ENCODE results near the gene SAMD13. TPM values are rescaled to one million over a fixed set of nuclear protein-coding genes. Genes with fewer than 3 reads are reported as not detected.

SAMD13 gene
- total RNA-seq, 1 donor from 2014 or later, result 0.93 TPM

- no peak overlapping the region for H3K27ac ChIP-seq (ENCODE audit: low read depth, low read length)
- no peaks in the 10 kb centered on the region for H3K27me3 Mint-ChIP-seq (ENCODE audit: low read depth, unreplicated experiment)
- H3K9me3 ChIP-seq (ENCODE audit: insufficient read depth, low read depth, low read length), result no peaks in the 10 kb centered on the region
- no peaks in the 10 kb centered on the region for H3K4me1 Mint-ChIP-seq (ENCODE audit: low read depth, unreplicated experiment)
- H2AFZ ChIP-seq (ENCODE audit: low read depth, low read length), result no peak overlapping the region
- H3K4me1 ChIP-seq (ENCODE audit: insufficient read depth, low read length), result peaks cover under 1% of the 10 kb centered on the region
- H3K9ac ChIP-seq (ENCODE audit: low read length), result no peak overlapping the region
- no peaks in the 10 kb centered on the region for H3K27me3 ChIP-seq (ENCODE audit: insufficient read depth, low read length)
- H3K4me2 ChIP-seq (ENCODE audit: low read length), result no peak overlapping the region
- FAIRE-seq, result no peak
- no peak overlapping the region for H3K4me3 ChIP-seq (ENCODE audit: insufficient read depth, low read depth, low read length)
- no peak overlapping the region for H3K4me3 Mint-ChIP-seq (ENCODE audit: unreplicated experiment)
- no peaks in the 10 kb centered on the region for H3K79me2 ChIP-seq (ENCODE audit: insufficient read depth, low read length)
- H3K36me3 ChIP-seq (ENCODE audit: insufficient read depth, low read length), result no peaks in the 10 kb centered on the region
- no peak overlapping the region for H3K27ac Mint-ChIP-seq (ENCODE audit: unreplicated experiment)
- H3K36me3 Mint-ChIP-seq (ENCODE audit: low read depth, unreplicated experiment), result no peaks in the 10 kb centered on the region
- TF ChIP-seq CTCF (IDR thresholded peaks at IDR 0.05; ENCODE audit: insufficient read depth, low read depth, low read length), result no peak
- TF ChIP-seq EZH2 (IDR thresholded peaks at IDR 0.05; ENCODE audit: insufficient read depth, low read length), result no peak
- no peaks in the 10 kb centered on the region for H3K9me3 Mint-ChIP-seq (ENCODE audit: unreplicated experiment)
- no peaks in the 10 kb centered on the region for H4K20me1 ChIP-seq (ENCODE audit: insufficient read depth, low read length)
- DNase-seq (ENCODE audit: low read depth), result no peak
Measured at GRCh38 chr1:84387480-84388163, 86.1 kb downstream of the SAMD13 start.

- H3K27me3 ChIP-seq (ENCODE audit: insufficient read depth, low read length), result no peaks in the 10 kb centered on the region
- H3K9ac ChIP-seq (ENCODE audit: low read length), result no peak overlapping the region
- no peaks in the 10 kb centered on the region for H3K4me1 ChIP-seq (ENCODE audit: insufficient read depth, low read length)
- no peaks in the 10 kb centered on the region for H3K36me3 ChIP-seq (ENCODE audit: insufficient read depth, low read length)
- no peak for TF ChIP-seq EZH2 (IDR thresholded peaks at IDR 0.05; ENCODE audit: insufficient read depth, low read length)
- TF ChIP-seq CTCF (IDR thresholded peaks at IDR 0.05; ENCODE audit: insufficient read depth, low read depth, low read length), result no peak
- Mint-ChIP-seq H3K27ac (ENCODE audit: unreplicated experiment) (no peak overlapping the region), H3K4me1 (ENCODE audit: low read depth, unreplicated experiment) (no peaks in the 10 kb centered on the region), H3K9me3 (ENCODE audit: unreplicated experiment) (no peaks in the 10 kb centered on the region), H3K4me3 (ENCODE audit: unreplicated experiment) (no peak overlapping the region), H3K27me3 (ENCODE audit: low read depth, unreplicated experiment) (no peaks in the 10 kb centered on the region), H3K36me3 (ENCODE audit: low read depth, unreplicated experiment) (no peaks in the 10 kb centered on the region)
- no peak for FAIRE-seq
- H3K9me3 ChIP-seq (ENCODE audit: insufficient read depth, low read depth, low read length), result no peaks in the 10 kb centered on the region
- H2AFZ ChIP-seq (ENCODE audit: low read depth, low read length), result no peak overlapping the region
- H3K4me2 ChIP-seq (ENCODE audit: low read length), result no peak overlapping the region
- no peak for DNase-seq (ENCODE audit: low read depth)
- no peaks in the 10 kb centered on the region for H4K20me1 ChIP-seq (ENCODE audit: insufficient read depth, low read length)
- no peak overlapping the region for H3K27ac ChIP-seq (ENCODE audit: low read depth, low read length)
- no peak overlapping the region for H3K4me3 ChIP-seq (ENCODE audit: insufficient read depth, low read depth, low read length)
- H3K79me2 ChIP-seq (ENCODE audit: insufficient read depth, low read length), result no peaks in the 10 kb centered on the region
Measured at GRCh38 chr1:84390226-84390625, 88.7 kb downstream of the SAMD13 start.
